GM23338 (cell line): ENCODE measurements around the gene HBZ.

Source experiments
- CREB1 ChIP-seq: fragments of 250-450 bp; sonication (Bioruptor Pico); IDR thresholded peaks from 2 replicates; pipeline ENCODE4 v1.5.0; 2020; ENCODE audit warnings: low read depth, mild to moderate bottlenecking, moderate library complexity
- EZH2 ChIP-seq: fragments of 200-600 bp; sonication (generic); IDR thresholded peaks from one replicate; pipeline ENCODE4 v1.8.0; 2017; ENCODE audit warnings: antibody characterized with exemption, mild to moderate bottlenecking, low read depth; ENCODE audit not compliant: unreplicated experiment
- EZH2phosphoT487 ChIP-seq: fragments of 200-600 bp; sonication (generic); IDR thresholded peaks from one replicate; pipeline ENCODE4 v1.8.1; 2018; ENCODE audit warnings: antibody characterized with exemption; ENCODE audit not compliant: unreplicated experiment
- JUNB ChIP-seq: IDR thresholded peaks from one replicate; pipeline ENCODE4 v1.6.1; 2016; ENCODE audit warnings: antibody characterized with exemption; ENCODE audit not compliant: unreplicated experiment
- NANOG ChIP-seq: IDR thresholded peaks from 2 replicates; pipeline ENCODE4 v1.6.1; 2016; ENCODE audit warnings: antibody characterized with exemption, borderline replicate concordance
- POLR2AphosphoS5 ChIP-seq: IDR thresholded peaks from 2 replicates; pipeline ENCODE4 v1.6.1; 2016; ENCODE audit warnings: antibody characterized with exemption, low read depth
- STAT1 ChIP-seq: IDR thresholded peaks from one replicate; pipeline ENCODE4 v1.6.1; 2016; ENCODE audit warnings: antibody characterized with exemption; ENCODE audit not compliant: unreplicated experiment
- ZNF114 ChIP-seq: fragments of 250-450 bp; sonication (Bioruptor Pico); IDR thresholded peaks from 2 replicates; pipeline ENCODE4 v1.5.0; 2020; ENCODE audit warnings: mild to moderate bottlenecking, moderate library complexity
- ZNF331 ChIP-seq: fragments of 250-450 bp; sonication (Bioruptor Pico); IDR thresholded peaks from 2 replicates; pipeline ENCODE4 v1.5.0; 2020; ENCODE audit warnings: low read depth, mild to moderate bottlenecking, moderate library complexity
- TF ChIP-seq, protein P1 (sequence below), 2 experiments: fragments of 200-600 bp in 1 of 2; sonication (generic) in 1 of 2; conservative IDR thresholded peaks; 2 replicates each; pipeline versions ENCODE4 v1.5.1 to v1.6.1; 2016 to 2017; ENCODE audit warnings: antibody characterized with exemption in 2 of 2, low read depth in 2 of 2, mild to moderate bottlenecking in 2 of 2, moderate library complexity in 1 of 2
- TF ChIP-seq, protein P2 (sequence below): IDR thresholded peaks from one replicate; pipeline ENCODE4 v1.6.1; 2018; ENCODE audit warnings: antibody characterized with exemption; ENCODE audit not compliant: unreplicated experiment
- TF ChIP-seq, protein P3 (sequence below): fragments of 250-450 bp; sonication (Bioruptor Pico); IDR thresholded peaks from 2 replicates; pipeline ENCODE4 v1.5.0; 2020; ENCODE audit warnings: mild to moderate bottlenecking, moderate library complexity
- TF ChIP-seq, protein P4 (sequence below): IDR thresholded peaks from 2 replicates; pipeline ENCODE4 v1.6.1; 2016; ENCODE audit warnings: antibody characterized with exemption

DNA sequence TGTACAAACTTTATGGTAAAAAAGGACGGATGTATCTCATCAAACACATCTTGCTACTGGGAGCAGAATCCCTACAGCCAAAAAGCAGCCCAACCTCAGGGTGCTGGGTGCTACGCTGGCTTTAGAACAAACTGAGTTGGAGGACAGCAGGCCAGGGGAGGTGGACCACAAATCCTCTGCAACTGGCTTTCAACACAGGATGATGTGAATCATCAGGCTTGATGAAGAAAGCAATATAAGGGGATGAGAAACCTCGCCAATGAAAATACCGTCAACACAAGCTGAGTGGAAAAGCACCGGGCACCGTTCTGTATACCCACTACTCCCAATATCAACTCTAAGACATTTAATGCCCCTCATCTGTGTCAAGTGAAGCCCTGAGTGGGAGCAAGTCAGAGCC is 42.1 kb downstream of the HBZ start:
- TF ChIP-seq, protein P1, sequence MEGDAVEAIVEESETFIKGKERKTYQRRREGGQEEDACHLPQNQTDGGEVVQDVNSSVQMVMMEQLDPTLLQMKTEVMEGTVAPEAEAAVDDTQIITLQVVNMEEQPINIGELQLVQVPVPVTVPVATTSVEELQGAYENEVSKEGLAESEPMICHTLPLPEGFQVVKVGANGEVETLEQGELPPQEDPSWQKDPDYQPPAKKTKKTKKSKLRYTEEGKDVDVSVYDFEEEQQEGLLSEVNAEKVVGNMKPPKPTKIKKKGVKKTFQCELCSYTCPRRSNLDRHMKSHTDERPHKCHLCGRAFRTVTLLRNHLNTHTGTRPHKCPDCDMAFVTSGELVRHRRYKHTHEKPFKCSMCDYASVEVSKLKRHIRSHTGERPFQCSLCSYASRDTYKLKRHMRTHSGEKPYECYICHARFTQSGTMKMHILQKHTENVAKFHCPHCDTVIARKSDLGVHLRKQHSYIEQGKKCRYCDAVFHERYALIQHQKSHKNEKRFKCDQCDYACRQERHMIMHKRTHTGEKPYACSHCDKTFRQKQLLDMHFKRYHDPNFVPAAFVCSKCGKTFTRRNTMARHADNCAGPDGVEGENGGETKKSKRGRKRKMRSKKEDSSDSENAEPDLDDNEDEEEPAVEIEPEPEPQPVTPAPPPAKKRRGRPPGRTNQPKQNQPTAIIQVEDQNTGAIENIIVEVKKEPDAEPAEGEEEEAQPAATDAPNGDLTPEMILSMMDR (conservative IDR thresholded peaks at IDR 0.05; ENCODE audit: low read depth in 2 of 2): no peak
- TF ChIP-seq, protein P2, sequence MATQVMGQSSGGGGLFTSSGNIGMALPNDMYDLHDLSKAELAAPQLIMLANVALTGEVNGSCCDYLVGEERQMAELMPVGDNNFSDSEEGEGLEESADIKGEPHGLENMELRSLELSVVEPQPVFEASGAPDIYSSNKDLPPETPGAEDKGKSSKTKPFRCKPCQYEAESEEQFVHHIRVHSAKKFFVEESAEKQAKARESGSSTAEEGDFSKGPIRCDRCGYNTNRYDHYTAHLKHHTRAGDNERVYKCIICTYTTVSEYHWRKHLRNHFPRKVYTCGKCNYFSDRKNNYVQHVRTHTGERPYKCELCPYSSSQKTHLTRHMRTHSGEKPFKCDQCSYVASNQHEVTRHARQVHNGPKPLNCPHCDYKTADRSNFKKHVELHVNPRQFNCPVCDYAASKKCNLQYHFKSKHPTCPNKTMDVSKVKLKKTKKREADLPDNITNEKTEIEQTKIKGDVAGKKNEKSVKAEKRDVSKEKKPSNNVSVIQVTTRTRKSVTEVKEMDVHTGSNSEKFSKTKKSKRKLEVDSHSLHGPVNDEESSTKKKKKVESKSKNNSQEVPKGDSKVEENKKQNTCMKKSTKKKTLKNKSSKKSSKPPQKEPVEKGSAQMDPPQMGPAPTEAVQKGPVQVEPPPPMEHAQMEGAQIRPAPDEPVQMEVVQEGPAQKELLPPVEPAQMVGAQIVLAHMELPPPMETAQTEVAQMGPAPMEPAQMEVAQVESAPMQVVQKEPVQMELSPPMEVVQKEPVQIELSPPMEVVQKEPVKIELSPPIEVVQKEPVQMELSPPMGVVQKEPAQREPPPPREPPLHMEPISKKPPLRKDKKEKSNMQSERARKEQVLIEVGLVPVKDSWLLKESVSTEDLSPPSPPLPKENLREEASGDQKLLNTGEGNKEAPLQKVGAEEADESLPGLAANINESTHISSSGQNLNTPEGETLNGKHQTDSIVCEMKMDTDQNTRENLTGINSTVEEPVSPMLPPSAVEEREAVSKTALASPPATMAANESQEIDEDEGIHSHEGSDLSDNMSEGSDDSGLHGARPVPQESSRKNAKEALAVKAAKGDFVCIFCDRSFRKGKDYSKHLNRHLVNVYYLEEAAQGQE: no peak
- TF ChIP-seq CREB1: no peak
- TF ChIP-seq POLR2AphosphoS5: no peak
- TF ChIP-seq STAT1: no peak
- TF ChIP-seq EZH2phosphoT487: no peak
- no peak for TF ChIP-seq EZH2
- no peak for TF ChIP-seq JUNB
- TF ChIP-seq, protein P3, sequence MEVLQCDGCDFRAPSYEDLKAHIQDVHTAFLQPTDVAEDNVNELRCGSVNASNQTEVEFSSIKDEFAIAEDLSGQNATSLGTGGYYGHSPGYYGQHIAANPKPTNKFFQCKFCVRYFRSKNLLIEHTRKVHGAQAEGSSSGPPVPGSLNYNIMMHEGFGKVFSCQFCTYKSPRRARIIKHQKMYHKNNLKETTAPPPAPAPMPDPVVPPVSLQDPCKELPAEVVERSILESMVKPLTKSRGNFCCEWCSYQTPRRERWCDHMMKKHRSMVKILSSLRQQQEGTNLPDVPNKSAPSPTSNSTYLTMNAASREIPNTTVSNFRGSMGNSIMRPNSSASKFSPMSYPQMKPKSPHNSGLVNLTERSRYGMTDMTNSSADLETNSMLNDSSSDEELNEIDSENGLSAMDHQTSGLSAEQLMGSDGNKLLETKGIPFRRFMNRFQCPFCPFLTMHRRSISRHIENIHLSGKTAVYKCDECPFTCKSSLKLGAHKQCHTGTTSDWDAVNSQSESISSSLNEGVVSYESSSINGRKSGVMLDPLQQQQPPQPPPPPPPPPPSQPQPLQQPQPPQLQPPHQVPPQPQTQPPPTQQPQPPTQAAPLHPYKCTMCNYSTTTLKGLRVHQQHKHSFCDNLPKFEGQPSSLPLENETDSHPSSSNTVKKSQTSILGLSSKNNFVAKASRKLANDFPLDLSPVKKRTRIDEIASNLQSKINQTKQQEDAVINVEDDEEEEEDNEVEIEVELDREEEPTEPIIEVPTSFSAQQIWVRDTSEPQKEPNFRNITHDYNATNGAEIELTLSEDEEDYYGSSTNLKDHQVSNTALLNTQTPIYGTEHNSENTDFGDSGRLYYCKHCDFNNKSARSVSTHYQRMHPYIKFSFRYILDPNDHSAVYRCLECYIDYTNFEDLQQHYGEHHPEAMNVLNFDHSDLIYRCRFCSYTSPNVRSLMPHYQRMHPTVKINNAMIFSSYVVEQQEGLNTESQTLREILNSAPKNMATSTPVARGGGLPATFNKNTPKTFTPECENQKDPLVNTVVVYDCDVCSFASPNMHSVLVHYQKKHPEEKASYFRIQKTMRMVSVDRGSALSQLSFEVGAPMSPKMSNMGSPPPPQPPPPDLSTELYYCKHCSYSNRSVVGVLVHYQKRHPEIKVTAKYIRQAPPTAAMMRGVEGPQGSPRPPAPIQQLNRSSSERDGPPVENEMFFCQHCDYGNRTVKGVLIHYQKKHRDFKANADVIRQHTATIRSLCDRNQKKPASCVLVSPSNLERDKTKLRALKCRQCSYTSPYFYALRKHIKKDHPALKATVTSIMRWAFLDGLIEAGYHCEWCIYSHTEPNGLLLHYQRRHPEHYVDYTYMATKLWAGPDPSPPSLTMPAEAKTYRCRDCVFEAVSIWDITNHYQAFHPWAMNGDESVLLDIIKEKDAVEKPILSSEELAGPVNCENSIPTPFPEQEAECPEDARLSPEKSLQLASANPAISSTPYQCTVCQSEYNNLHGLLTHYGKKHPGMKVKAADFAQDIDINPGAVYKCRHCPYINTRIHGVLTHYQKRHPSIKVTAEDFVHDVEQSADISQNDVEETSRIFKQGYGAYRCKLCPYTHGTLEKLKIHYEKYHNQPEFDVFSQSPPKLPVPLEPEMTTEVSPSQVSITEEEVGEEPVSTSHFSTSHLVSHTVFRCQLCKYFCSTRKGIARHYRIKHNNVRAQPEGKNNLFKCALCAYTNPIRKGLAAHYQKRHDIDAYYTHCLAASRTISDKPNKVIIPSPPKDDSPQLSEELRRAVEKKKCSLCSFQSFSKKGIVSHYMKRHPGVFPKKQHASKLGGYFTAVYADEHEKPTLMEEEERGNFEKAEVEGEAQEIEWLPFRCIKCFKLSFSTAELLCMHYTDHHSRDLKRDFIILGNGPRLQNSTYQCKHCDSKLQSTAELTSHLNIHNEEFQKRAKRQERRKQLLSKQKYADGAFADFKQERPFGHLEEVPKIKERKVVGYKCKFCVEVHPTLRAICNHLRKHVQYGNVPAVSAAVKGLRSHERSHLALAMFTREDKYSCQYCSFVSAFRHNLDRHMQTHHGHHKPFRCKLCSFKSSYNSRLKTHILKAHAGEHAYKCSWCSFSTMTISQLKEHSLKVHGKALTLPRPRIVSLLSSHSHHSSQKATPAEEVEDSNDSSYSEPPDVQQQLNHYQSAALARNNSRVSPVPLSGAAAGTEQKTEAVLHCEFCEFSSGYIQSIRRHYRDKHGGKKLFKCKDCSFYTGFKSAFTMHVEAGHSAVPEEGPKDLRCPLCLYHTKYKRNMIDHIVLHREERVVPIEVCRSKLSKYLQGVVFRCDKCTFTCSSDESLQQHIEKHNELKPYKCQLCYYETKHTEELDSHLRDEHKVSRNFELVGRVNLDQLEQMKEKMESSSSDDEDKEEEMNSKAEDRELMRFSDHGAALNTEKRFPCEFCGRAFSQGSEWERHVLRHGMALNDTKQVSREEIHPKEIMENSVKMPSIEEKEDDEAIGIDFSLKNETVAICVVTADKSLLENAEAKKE (CRISPR knock-in tag): no peak
- TF ChIP-seq ZNF114 (CRISPR knock-in tag): no peak
- no peak for TF ChIP-seq NANOG
- TF ChIP-seq, protein P4, sequence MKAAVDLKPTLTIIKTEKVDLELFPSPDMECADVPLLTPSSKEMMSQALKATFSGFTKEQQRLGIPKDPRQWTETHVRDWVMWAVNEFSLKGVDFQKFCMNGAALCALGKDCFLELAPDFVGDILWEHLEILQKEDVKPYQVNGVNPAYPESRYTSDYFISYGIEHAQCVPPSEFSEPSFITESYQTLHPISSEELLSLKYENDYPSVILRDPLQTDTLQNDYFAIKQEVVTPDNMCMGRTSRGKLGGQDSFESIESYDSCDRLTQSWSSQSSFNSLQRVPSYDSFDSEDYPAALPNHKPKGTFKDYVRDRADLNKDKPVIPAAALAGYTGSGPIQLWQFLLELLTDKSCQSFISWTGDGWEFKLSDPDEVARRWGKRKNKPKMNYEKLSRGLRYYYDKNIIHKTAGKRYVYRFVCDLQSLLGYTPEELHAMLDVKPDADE: no peak
- no peak for TF ChIP-seq ZNF331 (CRISPR knock-in tag)
